Natural killer cell (primary cell): ENCODE results near the gene C3AR1. TPM values are rescaled to one million over a fixed set of nuclear protein-coding genes. Genes with fewer than 3 reads are reported as not detected.

Experiments
- ATAC-seq, 3 donors: fragments of 150-1000 bp in 2 of 3; fragments of 200-7000 bp in 1 of 3; cut with Tn5 transposase; 1 replicate in 1 of 3; 2 replicates in 2 of 3; pipeline ENCODE4 v1.10.0; 2021; ENCODE audit warnings: mild to moderate bottlenecking in 2 of 3, moderate library complexity in 2 of 3
- DNase-seq, 2 donors: peaks; one replicate each; pipeline versions ENCODE4 v3.0.0 to v3.0.0-alpha.2; 2013 to 2021; ENCODE audit warnings: mixed read lengths in 1 of 2
- H3K27ac ChIP-seq: one replicate; pipeline ENCODE4 v1.5.1; 2013; ENCODE audit warnings: mild to moderate bottlenecking, low read length
- H3K27me3 ChIP-seq: one replicate; pipeline ENCODE4 v1.6.1; 2013; ENCODE audit warnings: low read length; ENCODE audit not compliant: control insufficient read depth, insufficient read depth
- H3K36me3 ChIP-seq: one replicate; pipeline ENCODE4 v1.6.1; 2013; ENCODE audit warnings: low read length; ENCODE audit not compliant: control insufficient read depth, insufficient read depth
- H3K4me1 ChIP-seq: one replicate; pipeline ENCODE4 v1.6.1; 2013; ENCODE audit warnings: low read length; ENCODE audit not compliant: control insufficient read depth, insufficient read depth
- H3K4me3 ChIP-seq: one replicate; pipeline ENCODE4 v1.5.1; 2013; ENCODE audit warnings: low read length
- H3K9me3 ChIP-seq: one replicate; pipeline ENCODE4 v1.6.1; 2013; ENCODE audit warnings: low read length; ENCODE audit not compliant: control insufficient read depth, insufficient read depth
- H3K27ac Mint-ChIP-seq, 2 donors: one replicate each; pipeline ENCODE4 v1.8.0; 2022; ENCODE audit warnings: mild to moderate bottlenecking in 2 of 2, mixed read lengths in 2 of 2, moderate library complexity in 1 of 2
- H3K27me3 Mint-ChIP-seq, 2 donors: one replicate each; pipeline ENCODE4 v1.8.0; 2022; ENCODE audit warnings: low read depth in 2 of 2, mixed read lengths in 2 of 2
- H3K36me3 Mint-ChIP-seq: one replicate; pipeline ENCODE4 v1.8.0; 2022; ENCODE audit warnings: mixed read lengths
- H3K4me1 Mint-ChIP-seq, 2 donors: one replicate each; pipeline ENCODE4 v1.8.0; 2022; ENCODE audit warnings: mixed read lengths in 2 of 2
- H3K4me3 Mint-ChIP-seq: one replicate; pipeline ENCODE4 v1.8.0; 2022; ENCODE audit warnings: mild to moderate bottlenecking, moderate library complexity, mixed read lengths
- H3K9me3 Mint-ChIP-seq, 2 donors: one replicate each; pipeline ENCODE4 v1.8.0; 2022; ENCODE audit warnings: mixed read lengths in 2 of 2
- CTCF ChIP-seq: fragments of 200-600 bp; IDR thresholded peaks from one replicate; pipeline ENCODE4 v1.8.0; 2022; ENCODE audit warnings: antibody characterized with exemption
- WGBS: methylation state at CpG from one replicate; pipeline ENCODE4 v1.1.7; 2013; ENCODE audit warnings: missing lambda C conversion rate; ENCODE audit not compliant: insufficient coverage; 5-methylcytosine and 5-hydroxymethylcytosine counted together
- intact Hi-C: fragments of 100-400 bp; cut with micrococcal nuclease; formaldehyde crosslinking; loops from one replicate; pipeline ENCODE4 v1.14.2; 2022
- total RNA-seq, 4 donors: library from RNA; stranded (reverse); fragments of 120-200 nt in 1 of 4; gene quantifications; one replicate each; pipeline versions ENCODE4 v1.2.3 to v1.2.4, GENCODE V29; 2013 to 2022

Gene C3AR1
- total RNA-seq, 3 donors from 2014 or later (not counting 1 experiment from before 2014, with no cell fraction given), result 9.5 to 16.9 (median 13.0) TPM

- intact Hi-C loops, result no loop called here
- H3K4me3 ChIP-seq, result no peak overlapping the region
- no peaks in the 10 kb centered on the region for H3K27me3 ChIP-seq
- H3K9me3 Mint-ChIP-seq, result no peaks in the 10 kb centered on the region
- no peak overlapping the region for H3K27ac Mint-ChIP-seq
- DNase-seq (no peak), ATAC-seq (no peak)
- H3K4me1 Mint-ChIP-seq, result peaks cover 35 to 42% of the 10 kb centered on the region in 2 donors
- H3K27me3 Mint-ChIP-seq, result no peaks in the 10 kb centered on the region
- peaks cover 23% of the 10 kb centered on the region for H3K4me1 ChIP-seq
- 87% methylated on average over 1 of the region's 1 CpG for WGBS
- no peaks in the 10 kb centered on the region for H3K9me3 ChIP-seq
- peaks cover 9% of the 10 kb centered on the region for H3K36me3 Mint-ChIP-seq
- H3K27ac ChIP-seq, result no peak overlapping the region
- H3K4me3 Mint-ChIP-seq, result no peak overlapping the region
- H3K36me3 ChIP-seq, result peaks cover 45% of the 10 kb centered on the region
- TF ChIP-seq CTCF, result no peak
Measured at GRCh38 chr12:8040791-8041190, 25.4 kb downstream of the C3AR1 start.

GRCh38 chr12:8038659-8039114 is 27.5 kb downstream of the C3AR1 start:
- Mint-ChIP-seq H3K36me3 (peaks cover 7% of the 10 kb centered on the region), H3K9me3 (no peaks in the 10 kb centered on the region), H3K4me1 (peaks cover 56 to 63% of the 10 kb centered on the region in 2 donors), H3K27ac (peak overlapping the region; percentile 28 to 74), H3K27me3 (no peaks in the 10 kb centered on the region), H3K4me3 (peak overlapping the region; percentile 65)
- Histone ChIP-seq H3K9me3 (no peaks in the 10 kb centered on the region), H3K4me1 (peaks cover 43% of the 10 kb centered on the region), H3K36me3 (peaks cover 30% of the 10 kb centered on the region), H3K27me3 (no peaks in the 10 kb centered on the region), H3K27ac (peak overlapping the region; percentile 13), H3K4me3 (peak overlapping the region; percentile 1)
- DNase-seq (peak in 1 of 2 donors; percentile 53), ATAC-seq (peak; percentile 66 to 83 (median 81))
- intact Hi-C loops, result no loop called here
- 27% methylated on average over 13 of the region's 13 CpGs for WGBS
- no peak for TF ChIP-seq CTCF

- peaks cover 50% of the 10 kb centered on the region for H3K4me1 ChIP-seq
- no peak for TF ChIP-seq CTCF
- Mint-ChIP-seq H3K4me3 (peak overlapping the region; percentile 65), H3K9me3 (no peaks in the 10 kb centered on the region), H3K27ac (peak overlapping the region; percentile 28 to 74), H3K27me3 (no peaks in the 10 kb centered on the region), H3K36me3 (no peaks in the 10 kb centered on the region), H3K4me1 (peaks cover 64 to 65% of the 10 kb centered on the region in 2 donors)
- no peak for ATAC-seq
- peaks cover 24% of the 10 kb centered on the region for H3K36me3 ChIP-seq
- intact Hi-C loops, result no loop called here
- WGBS, result 93% methylated on average over 6 of the region's 6 CpGs
- no peak overlapping the region for H3K27ac ChIP-seq
- no peak for DNase-seq
- no peaks in the 10 kb centered on the region for H3K27me3 ChIP-seq
- H3K9me3 ChIP-seq, result no peaks in the 10 kb centered on the region
- no peak overlapping the region for H3K4me3 ChIP-seq
Measured at GRCh38 chr12:8037947-8038346, 28.2 kb downstream of the C3AR1 start.

- Histone ChIP-seq H3K9me3 (no peaks in the 10 kb centered on the region), H3K4me3 (no peak overlapping the region), H3K36me3 (peaks cover 18% of the 10 kb centered on the region), H3K4me1 (peaks cover 54% of the 10 kb centered on the region), H3K27ac (no peak overlapping the region), H3K27me3 (no peaks in the 10 kb centered on the region)
- peak in 1 of 2 donors; percentile 47 for DNase-seq
- Mint-ChIP-seq H3K9me3 (no peaks in the 10 kb centered on the region), H3K4me1 (peaks cover 67 to 68% of the 10 kb centered on the region in 2 donors), H3K4me3 (no peak overlapping the region), H3K36me3 (no peaks in the 10 kb centered on the region), H3K27me3 (no peaks in the 10 kb centered on the region), H3K27ac (peak overlapping the region; percentile 28 to 74)
- WGBS, result 6% methylated on average over 6 of the region's 6 CpGs
- intact Hi-C loops, result no loop called here
- TF ChIP-seq CTCF, result no peak
- ATAC-seq, result no peak
Measured at GRCh38 chr12:8037046-8037663, 29.0 kb downstream of the C3AR1 start.
